ENCODE results near the gene TSGA10.

- TF ChIP-seq CTCF (IDR thresholded peaks at IDR 0.05; ENCODE audit: extremely low read depth in 1 of 2, insufficient read depth in 1 of 2, low read depth in 1 of 2, low read length in 2 of 2) (no peak), POLR2A (IDR thresholded peaks at IDR 0.05; ENCODE audit: low read depth, low read length) (no peak), JUN (IDR thresholded peaks at IDR 0.05; ENCODE audit: borderline replicate concordance, insufficient read depth, insufficient read length, low read depth) (no peak)
Observed at GRCh38 chr2:99183025-99183424, 28.3 kb upstream of the TSGA10 start.

All from endothelial cell of umbilical vein (primary cell).